AG09319 (cell line): Measurements from ENCODE around the gene TRAPPC2L.

Source experiments
- DNase-seq: peaks from one replicate; pipeline ENCODE4 v3.0.0-alpha.2; 2010; ENCODE audit warnings: low read depth; ENCODE audit errors: extremely low read depth
- CTCF ChIP-seq: IDR thresholded peaks from 2 replicates; pipeline ENCODE4 v1.5.1; 2011; ENCODE audit warnings: low read depth, mild to moderate bottlenecking, inconsistent platforms, low read length, moderate library complexity

Gene TRAPPC2L

GRCh38 chr16:88911136-88911945 lies 54.4 kb downstream of the TRAPPC2L start:
- DNase-seq = no peak
- TF ChIP-seq CTCF = no peak

- no peak for TF ChIP-seq CTCF
- DNase-seq = no peak
These were observed 55.0 kb downstream of the TRAPPC2L start for GRCh38 chr16:88911946-88912310.
